Hepatocyte (in vitro differentiated cells): Measurements from ENCODE around the gene ZNF547.

ENCODE experiments used
- EZH2 ChIP-seq: fragments of 200-600 bp; sonication (generic); IDR thresholded peaks from 2 replicates; pipeline ENCODE4 v1.6.1; 2016; ENCODE audit warnings: antibody characterized with exemption, mild to moderate bottlenecking, borderline replicate concordance
- EZH2phosphoT487 ChIP-seq: fragments of 200-600 bp; sonication (generic); IDR thresholded peaks from one replicate; pipeline ENCODE4 v1.6.1; 2018; ENCODE audit warnings: antibody characterized with exemption, mild to moderate bottlenecking, low read depth, moderate library complexity; ENCODE audit not compliant: unreplicated experiment, severe bottlenecking
- TF ChIP-seq, protein P1 (sequence below): fragments of 200-600 bp; sonication (generic); IDR thresholded peaks from 2 replicates; pipeline ENCODE4 v1.5.1; 2016; ENCODE audit warnings: antibody characterized with exemption, mild to moderate bottlenecking; ENCODE audit not compliant: poor library complexity

GRCh38 chr19:57419439-57419838 lies 56.1 kb downstream of the ZNF547 start:
- TF ChIP-seq EZH2phosphoT487 (no peak), EZH2 (no peak)
- TF ChIP-seq, protein P1, sequence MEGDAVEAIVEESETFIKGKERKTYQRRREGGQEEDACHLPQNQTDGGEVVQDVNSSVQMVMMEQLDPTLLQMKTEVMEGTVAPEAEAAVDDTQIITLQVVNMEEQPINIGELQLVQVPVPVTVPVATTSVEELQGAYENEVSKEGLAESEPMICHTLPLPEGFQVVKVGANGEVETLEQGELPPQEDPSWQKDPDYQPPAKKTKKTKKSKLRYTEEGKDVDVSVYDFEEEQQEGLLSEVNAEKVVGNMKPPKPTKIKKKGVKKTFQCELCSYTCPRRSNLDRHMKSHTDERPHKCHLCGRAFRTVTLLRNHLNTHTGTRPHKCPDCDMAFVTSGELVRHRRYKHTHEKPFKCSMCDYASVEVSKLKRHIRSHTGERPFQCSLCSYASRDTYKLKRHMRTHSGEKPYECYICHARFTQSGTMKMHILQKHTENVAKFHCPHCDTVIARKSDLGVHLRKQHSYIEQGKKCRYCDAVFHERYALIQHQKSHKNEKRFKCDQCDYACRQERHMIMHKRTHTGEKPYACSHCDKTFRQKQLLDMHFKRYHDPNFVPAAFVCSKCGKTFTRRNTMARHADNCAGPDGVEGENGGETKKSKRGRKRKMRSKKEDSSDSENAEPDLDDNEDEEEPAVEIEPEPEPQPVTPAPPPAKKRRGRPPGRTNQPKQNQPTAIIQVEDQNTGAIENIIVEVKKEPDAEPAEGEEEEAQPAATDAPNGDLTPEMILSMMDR, result no peak
